Osteoblast (primary cell): ENCODE measurements around the gene FAIM2. TPM values are rescaled to one million over a fixed set of nuclear protein-coding genes. Genes with fewer than 3 reads are reported as not detected.

ENCODE experiments used
- DNase-seq: peaks from one replicate; pipeline ENCODE4 v3.0.0; 2011; ENCODE audit warnings: low spot score, mixed read lengths; ENCODE audit not compliant: insufficient read length; ENCODE audit errors: missing footprints
- H2AFZ ChIP-seq: 2 replicates; pipeline ENCODE4 v1.6.0; 2011; ENCODE audit warnings: mild to moderate bottlenecking, low read length
- H3K27ac ChIP-seq: 2 replicates; pipeline ENCODE4 v1.5.1; 2011; ENCODE audit warnings: mild to moderate bottlenecking, low read depth, low read length, moderate library complexity
- H3K27me3 ChIP-seq: 2 replicates; pipeline ENCODE4 v1.6.0; 2012; ENCODE audit warnings: mild to moderate bottlenecking, control low read depth, inconsistent platforms, low read length, moderate library complexity; ENCODE audit not compliant: insufficient read depth
- H3K36me3 ChIP-seq: 2 replicates; pipeline ENCODE4 v1.5.1; 2011; ENCODE audit warnings: mild to moderate bottlenecking, low read length, control low read depth, moderate library complexity; ENCODE audit not compliant: insufficient read depth
- H3K4me1 ChIP-seq: 2 replicates; pipeline ENCODE4 v1.5.1; 2011; ENCODE audit warnings: mild to moderate bottlenecking, low read length, control low read depth, moderate library complexity; ENCODE audit not compliant: insufficient read depth
- H3K4me2 ChIP-seq: 2 replicates; pipeline ENCODE4 v1.6.0; 2011; ENCODE audit warnings: mild to moderate bottlenecking, low read length; ENCODE audit not compliant: insufficient read depth
- H3K4me3 ChIP-seq: fragments of 200-600 bp; sonication (generic); 3 replicates; pipeline ENCODE4 v1.5.1; 2012; ENCODE audit warnings: mild to moderate bottlenecking, low read length, inconsistent platforms; ENCODE audit not compliant: insufficient read depth
- H3K79me2 ChIP-seq: 2 replicates; pipeline ENCODE4 v1.6.0; 2012; ENCODE audit warnings: mild to moderate bottlenecking, low read length, control low read depth, inconsistent platforms; ENCODE audit not compliant: insufficient read depth
- H3K9me3 ChIP-seq: 2 replicates; pipeline ENCODE4 v1.5.1; 2011; ENCODE audit warnings: low read depth, low read length, control low read depth
- H4K20me1 ChIP-seq: 2 replicates; pipeline ENCODE4 v1.6.0; 2012; ENCODE audit warnings: mild to moderate bottlenecking, low read length, control low read depth; ENCODE audit not compliant: insufficient read depth
- total RNA-seq: library from RNA; depleted of rRNA; stranded (reverse); fragments of >200 nt; gene quantifications from 2 replicates; pipeline ENCODE4 v1.2.3, GENCODE V29; 2012
- TF ChIP-seq, protein P1 (sequence below): IDR thresholded peaks from 2 replicates; pipeline ENCODE4 v1.5.1; 2011; ENCODE audit warnings: mild to moderate bottlenecking, low read depth, low read length, moderate library complexity; ENCODE audit errors: extremely low read depth

The FAIM2 gene
- total RNA-seq, 1 donor: 1.4 TPM

DNA sequence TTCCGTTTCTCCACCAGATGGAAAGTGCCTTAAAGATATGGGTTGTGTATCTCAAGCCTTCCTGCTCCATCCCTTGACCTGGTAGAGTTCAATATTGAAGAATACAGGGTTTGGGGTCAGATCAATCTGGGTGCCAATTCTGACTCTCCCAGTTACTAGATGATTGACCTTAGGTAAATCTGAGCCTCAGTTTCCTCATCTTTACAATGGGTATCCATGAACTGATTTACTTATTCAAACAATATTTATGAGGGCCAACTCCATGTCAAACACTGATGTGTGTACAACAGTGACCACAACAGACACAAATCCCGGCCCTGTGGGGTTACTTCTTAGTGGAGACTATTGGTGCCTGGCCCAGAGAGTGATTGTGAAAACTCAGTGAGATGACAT, 7.5 kb upstream of the FAIM2 start:
- H3K4me3 ChIP-seq: no peak overlapping the region
- DNase-seq: peak; percentile 55
- no peaks in the 10 kb centered on the region for H3K9me3 ChIP-seq
- no peaks in the 10 kb centered on the region for H3K27me3 ChIP-seq
- no peaks in the 10 kb centered on the region for H4K20me1 ChIP-seq
- no peaks in the 10 kb centered on the region for H3K4me1 ChIP-seq
- no peaks in the 10 kb centered on the region for H3K79me2 ChIP-seq
- TF ChIP-seq, protein P1, sequence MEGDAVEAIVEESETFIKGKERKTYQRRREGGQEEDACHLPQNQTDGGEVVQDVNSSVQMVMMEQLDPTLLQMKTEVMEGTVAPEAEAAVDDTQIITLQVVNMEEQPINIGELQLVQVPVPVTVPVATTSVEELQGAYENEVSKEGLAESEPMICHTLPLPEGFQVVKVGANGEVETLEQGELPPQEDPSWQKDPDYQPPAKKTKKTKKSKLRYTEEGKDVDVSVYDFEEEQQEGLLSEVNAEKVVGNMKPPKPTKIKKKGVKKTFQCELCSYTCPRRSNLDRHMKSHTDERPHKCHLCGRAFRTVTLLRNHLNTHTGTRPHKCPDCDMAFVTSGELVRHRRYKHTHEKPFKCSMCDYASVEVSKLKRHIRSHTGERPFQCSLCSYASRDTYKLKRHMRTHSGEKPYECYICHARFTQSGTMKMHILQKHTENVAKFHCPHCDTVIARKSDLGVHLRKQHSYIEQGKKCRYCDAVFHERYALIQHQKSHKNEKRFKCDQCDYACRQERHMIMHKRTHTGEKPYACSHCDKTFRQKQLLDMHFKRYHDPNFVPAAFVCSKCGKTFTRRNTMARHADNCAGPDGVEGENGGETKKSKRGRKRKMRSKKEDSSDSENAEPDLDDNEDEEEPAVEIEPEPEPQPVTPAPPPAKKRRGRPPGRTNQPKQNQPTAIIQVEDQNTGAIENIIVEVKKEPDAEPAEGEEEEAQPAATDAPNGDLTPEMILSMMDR: no peak
- no peak overlapping the region for H3K27ac ChIP-seq
- H3K36me3 ChIP-seq: no peaks in the 10 kb centered on the region
- no peak overlapping the region for H3K4me2 ChIP-seq
- no peak overlapping the region for H2AFZ ChIP-seq

DNA sequence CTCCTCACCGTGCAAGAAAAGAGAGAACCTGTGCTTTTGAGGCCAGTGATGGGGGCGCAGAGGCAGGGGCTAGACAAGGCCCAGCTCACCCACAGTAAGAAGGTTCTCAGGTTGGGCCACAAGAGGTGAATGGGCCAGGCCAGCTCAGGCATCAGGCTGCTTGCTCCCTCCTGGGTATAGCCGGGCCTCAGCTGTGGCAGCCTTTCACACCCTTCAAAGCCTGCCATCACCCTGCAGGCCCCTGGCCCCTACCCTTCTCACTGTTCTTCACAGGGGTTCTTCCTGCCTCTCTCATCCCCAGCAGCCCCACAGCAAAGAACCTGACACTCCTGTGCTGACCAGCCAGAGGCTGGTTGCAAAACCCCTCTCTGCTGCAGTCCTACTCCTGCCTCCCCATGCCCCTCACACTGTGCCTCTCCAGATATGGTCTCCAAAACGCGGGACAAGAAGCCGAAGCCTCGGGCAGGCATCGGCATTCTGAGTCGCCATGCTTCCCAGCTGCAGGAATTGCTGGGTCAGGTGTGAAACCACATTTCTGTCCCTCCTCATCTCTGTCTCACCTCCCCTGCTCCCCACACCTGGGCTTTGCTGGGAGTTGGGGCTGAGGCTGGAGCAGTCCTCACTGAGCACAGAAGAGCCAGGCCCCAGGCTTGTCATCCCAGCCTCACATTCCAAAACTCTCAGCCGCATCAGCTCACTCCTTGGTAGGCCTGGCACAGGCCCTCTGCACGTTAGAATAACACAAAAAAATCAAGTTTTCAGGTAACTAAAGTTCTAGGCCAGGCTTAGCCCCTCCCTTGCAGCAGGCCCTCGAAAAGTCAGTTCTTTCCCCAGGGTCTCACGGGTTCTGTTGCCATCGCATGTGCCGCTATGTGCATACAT, 6.9 kb upstream of the FAIM2 start:
- H3K4me1 ChIP-seq: no peaks in the 10 kb centered on the region
- H3K27me3 ChIP-seq: no peaks in the 10 kb centered on the region
- TF ChIP-seq, protein P1: no peak
- peak; percentile 34 for DNase-seq
- H3K4me3 ChIP-seq: no peak overlapping the region
- H3K9me3 ChIP-seq: no peaks in the 10 kb centered on the region
- H3K27ac ChIP-seq: no peak overlapping the region
- H2AFZ ChIP-seq: no peak overlapping the region
- no peaks in the 10 kb centered on the region for H3K79me2 ChIP-seq
- no peaks in the 10 kb centered on the region for H4K20me1 ChIP-seq
- H3K36me3 ChIP-seq: no peaks in the 10 kb centered on the region
- H3K4me2 ChIP-seq: no peak overlapping the region

DNA sequence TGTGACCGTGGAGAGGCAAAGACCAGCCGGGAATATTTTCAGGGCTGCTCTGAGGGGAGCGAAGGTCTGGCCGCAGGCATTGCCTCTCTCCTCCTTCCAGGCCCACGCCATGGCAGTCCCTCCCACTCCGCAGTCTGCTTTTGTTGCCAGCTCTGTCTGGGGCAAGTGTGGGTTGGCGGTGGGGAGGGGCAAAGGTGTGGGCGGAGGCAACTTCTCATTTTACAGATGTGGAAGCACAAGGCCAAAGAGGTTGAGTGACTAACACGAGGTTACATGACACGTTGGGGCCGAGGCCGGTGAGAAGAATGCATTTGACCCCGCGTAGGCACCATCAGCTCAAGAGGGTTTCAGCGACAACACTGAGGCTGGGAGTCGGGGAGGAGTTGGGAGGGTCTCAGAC, 6.1 kb upstream of the FAIM2 start:
- TF ChIP-seq, protein P1: no peak
- no peak overlapping the region for H3K27ac ChIP-seq
- H3K27me3 ChIP-seq: no peaks in the 10 kb centered on the region
- H3K4me3 ChIP-seq: no peak overlapping the region
- H3K79me2 ChIP-seq: no peaks in the 10 kb centered on the region
- DNase-seq: peak; percentile 62
- no peaks in the 10 kb centered on the region for H3K36me3 ChIP-seq
- H3K4me1 ChIP-seq: no peaks in the 10 kb centered on the region
- H3K9me3 ChIP-seq: no peaks in the 10 kb centered on the region
- no peak overlapping the region for H2AFZ ChIP-seq
- no peaks in the 10 kb centered on the region for H4K20me1 ChIP-seq
- H3K4me2 ChIP-seq: no peak overlapping the region

DNA sequence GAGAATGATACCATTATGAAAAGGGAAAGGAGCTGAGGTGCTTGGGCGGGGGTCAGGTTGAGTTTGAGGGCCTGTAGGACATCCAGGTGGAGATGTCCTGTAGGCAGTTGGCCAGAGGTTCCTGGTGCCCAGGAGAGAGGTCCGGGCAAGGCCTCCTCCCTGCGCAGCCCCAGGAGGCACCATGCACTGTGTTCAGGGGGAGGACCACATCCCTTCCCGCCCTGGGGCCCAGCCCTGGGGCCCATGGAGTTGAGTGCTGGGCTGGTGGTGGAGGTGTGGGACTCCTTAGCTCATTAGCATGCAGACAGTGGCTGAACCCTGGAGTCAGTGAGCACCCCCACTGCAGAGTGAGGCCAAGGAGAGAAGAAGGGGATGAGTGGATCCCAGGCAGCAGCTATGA, 5.7 kb upstream of the FAIM2 start:
- TF ChIP-seq, protein P1: no peak
- H2AFZ ChIP-seq: no peak overlapping the region

More for the DNA sequence above, 5.7 kb upstream of the FAIM2 start:
- no peaks in the 10 kb centered on the region for H4K20me1 ChIP-seq
- no peaks in the 10 kb centered on the region for H3K4me1 ChIP-seq
- no peak overlapping the region for H3K4me3 ChIP-seq
- DNase-seq: no peak
- H3K27me3 ChIP-seq: no peaks in the 10 kb centered on the region
- no peaks in the 10 kb centered on the region for H3K79me2 ChIP-seq
- no peak overlapping the region for H3K4me2 ChIP-seq
- no peaks in the 10 kb centered on the region for H3K36me3 ChIP-seq
- H3K9me3 ChIP-seq: no peaks in the 10 kb centered on the region
- H3K27ac ChIP-seq: no peak overlapping the region
